Right lobe of liver (tissue), 6 donors: ENCODE data around the gene NRCAM. TPM values are rescaled to one million over a fixed set of nuclear protein-coding genes. Genes with fewer than 3 reads are reported as not detected.

Experiments
- ATAC-seq, 4 donors: fragments of 200-7000 bp; cut with Tn5 transposase; one replicate each; pipeline ENCODE4 v1.9.1; 2020; ENCODE audit warnings: mild to moderate bottlenecking in 4 of 4, moderate library complexity in 4 of 4
- DNase-seq, 3 donors: peaks; one replicate each; pipeline ENCODE4 v3.0.0-alpha.2; 2020
- H3K27ac ChIP-seq, 3 donors: fragments of 200-600 bp; one replicate each; pipeline ENCODE4 v1.8.0; 2022
- H3K27me3 ChIP-seq, 2 donors: fragments of 200-600 bp; one replicate each; pipeline ENCODE4 v1.8.0; 2022
- H3K36me3 ChIP-seq, 4 donors: fragments of 200-600 bp; sonication (generic) in 1 of 4; one replicate each; pipeline versions ENCODE4 v1.5.1 to v1.8.0; 2017 to 2022; ENCODE audit warnings: control low read depth in 1 of 4
- H3K4me1 ChIP-seq, 4 donors: fragments of 200-600 bp; sonication (generic) in 1 of 4; one replicate each; pipeline versions ENCODE4 v1.5.1 to v1.8.0; 2017 to 2022; ENCODE audit warnings: control low read depth in 1 of 4
- H3K4me3 ChIP-seq, 3 donors: fragments of 200-600 bp; one replicate each; pipeline ENCODE4 v1.8.0; 2022
- H3K9me3 ChIP-seq, 4 donors: fragments of 200-600 bp; sonication (generic) in 1 of 4; one replicate each; pipeline versions ENCODE4 v1.5.1 to v1.8.0; 2017 to 2022; ENCODE audit warnings: control low read depth in 1 of 4
- CTCF ChIP-seq, 4 donors: fragments of 200-600 bp in 3 of 4; fragments of 450-650 bp in 1 of 4; IDR thresholded peaks; one replicate each; pipeline versions ENCODE4 v1.5.1 to v1.8.0; 2016 to 2022; ENCODE audit warnings: antibody characterized with exemption in 4 of 4, mild to moderate bottlenecking in 2 of 4
- POLR2A ChIP-seq: fragments of 450-650 bp; IDR thresholded peaks from one replicate; pipeline ENCODE4 v1.6.1; 2017; ENCODE audit warnings: antibody characterized with exemption, mild to moderate bottlenecking
- WGBS: methylation state at CpG from one replicate; pipeline ENCODE4 v1.1.6; 2018; ENCODE audit warnings: low coverage, low lambda C conversion rate; ENCODE audit not compliant: insufficient coverage; ENCODE audit errors: missing lambda C conversion rate; 5-methylcytosine and 5-hydroxymethylcytosine counted together
- intact Hi-C, 2 donors: fragments of 100-400 bp; cut with DNase I; formaldehyde crosslinking; loops; one replicate each; pipeline versions ENCODE4 v1.11.2 to v1.14.1; 2022
- total RNA-seq, 6 experiments: library from RNA; depleted of rRNA in 2 of 6; stranded (reverse); fragments of >200 nt in 2 of 6; fragmentation: NEBNext Ultra II Directional in 3 of 6; extraction: Animal tissue kit (Norgen Biotek cat#: 25700) in 3 of 6; gene quantifications; one replicate each; pipeline versions ENCODE4 v1.1.0 to v1.2.4, GENCODE V29; 2016 to 2023
- donor health status: DM: no; HTN: yes; CAD: no.
- donor health status: DM: no; HTN: no; CAD: no.
- donor health status: DM: no; HTN: no; CAD: no.
- donor health status: DM: no; HTN: yes; CAD: no.
- donor health status: DM: no; HTN: yes; CAD: no.

NRCAM gene
- total RNA-seq, 6 experiments from 2014 or later: 0.16 to 1.9 (median 0.27) TPM

- no peak for ATAC-seq
- no peak overlapping the region for H3K4me3 ChIP-seq
- intact Hi-C loops: no loop called here
These were observed 334.1 kb downstream of the NRCAM start for GRCh38 chr7:108122181-108122580.

GRCh38 chr7:108120933-108121332, 335.3 kb downstream of the NRCAM start:
- Histone ChIP-seq H3K27me3 (no peaks in the 10 kb centered on the region), H3K4me3 (no peak overlapping the region), H3K9me3 (no peaks in the 10 kb centered on the region), H3K4me1 (no peaks in the 10 kb centered on the region), H3K27ac (no peak overlapping the region), H3K36me3 (no peaks in the 10 kb centered on the region)
- 52% methylated on average over 3 of the region's 3 CpGs for WGBS
- no peak for TF ChIP-seq CTCF (IDR thresholded peaks at IDR 0.05)
- TF ChIP-seq POLR2A: no peak
- ATAC-seq (no peak), DNase-seq (no peak)
- intact Hi-C loops: no loop called here

More at GRCh38 chr7:108122181-108122580, 334.1 kb downstream of the NRCAM start:
- Histone ChIP-seq H3K36me3 (no peaks in the 10 kb centered on the region), H3K27me3 (no peaks in the 10 kb centered on the region), H3K27ac (no peak overlapping the region), H3K4me1 (no peaks in the 10 kb centered on the region), H3K9me3 (no peaks in the 10 kb centered on the region)
- TF ChIP-seq CTCF (IDR thresholded peaks at IDR 0.05) (no peak), POLR2A (no peak)
- no peak for DNase-seq

- Histone ChIP-seq H3K4me1 (no peaks in the 10 kb centered on the region), H3K4me3 (no peak overlapping the region)
These were observed 336.0 kb downstream of the NRCAM start for GRCh38 chr7:108120196-108120595.

GRCh38 chr7:108118959-108119358, 337.3 kb downstream of the NRCAM start:
- WGBS: 90% methylated on average over 2 of the region's 2 CpGs
- TF ChIP-seq CTCF (IDR thresholded peaks at IDR 0.05): no peak
- no peak for TF ChIP-seq POLR2A
- intact Hi-C loops: no loop called here
- ATAC-seq (no peak), DNase-seq (no peak)
- H3K27ac ChIP-seq: no peak overlapping the region
- H3K36me3 ChIP-seq: no peaks in the 10 kb centered on the region
- no peak overlapping the region for H3K4me3 ChIP-seq
- no peaks in the 10 kb centered on the region for H3K9me3 ChIP-seq
- no peaks in the 10 kb centered on the region for H3K4me1 ChIP-seq
- no peaks in the 10 kb centered on the region for H3K27me3 ChIP-seq

More at GRCh38 chr7:108120196-108120595, 336.0 kb downstream of the NRCAM start:
- TF ChIP-seq CTCF (IDR thresholded peaks at IDR 0.05) (no peak), POLR2A (no peak)
- no peak for ATAC-seq
- 65% methylated on average over 3 of the region's 3 CpGs for WGBS
- no peaks in the 10 kb centered on the region for H3K36me3 ChIP-seq
- H3K27me3 ChIP-seq: no peaks in the 10 kb centered on the region
- no peak for DNase-seq
- intact Hi-C loops: no loop called here
- H3K9me3 ChIP-seq: no peaks in the 10 kb centered on the region
- no peak overlapping the region for H3K27ac ChIP-seq
